HFFc6 (cell line): ENCODE results near the gene RHEB. TPM values are rescaled to one million over a fixed set of nuclear protein-coding genes. Genes with fewer than 3 reads are reported as not detected.

ENCODE experiments used
- DNase-seq: peaks from one replicate; pipeline ENCODE4 v3.0.0-alpha.2; 2018
- H3K27ac Mint-ChIP-seq: 2 replicates; pipeline ENCODE4 v1.8.0; 2020; ENCODE audit warnings: mild to moderate bottlenecking, mixed read lengths
- H3K27me3 Mint-ChIP-seq: 2 replicates; pipeline ENCODE4 v1.8.0; 2021; ENCODE audit warnings: mild to moderate bottlenecking, moderate library complexity, mixed read lengths; ENCODE audit not compliant: insufficient read depth
- H3K36me3 Mint-ChIP-seq: 2 replicates; pipeline ENCODE4 v1.8.0; 2021; ENCODE audit warnings: low read depth, mixed read lengths
- H3K4me1 Mint-ChIP-seq: 2 replicates; pipeline ENCODE4 v1.8.0; 2020; ENCODE audit warnings: low read depth, mixed read lengths
- H3K4me3 Mint-ChIP-seq: 2 replicates; pipeline ENCODE4 v1.8.0; 2020; ENCODE audit warnings: mild to moderate bottlenecking, moderate library complexity, mixed read lengths
- H3K9me3 Mint-ChIP-seq: 2 replicates; pipeline ENCODE4 v1.8.0; 2020; ENCODE audit warnings: mild to moderate bottlenecking, mixed read lengths
- total RNA-seq, 6 experiments: library from RNA; stranded (reverse); fragmentation: NEBNext Ultra II Directional; extraction: Animal tissue kit (Norgen Biotek cat#: 25700); gene quantifications; 2 replicates in 1 of 6; 3 replicates in 5 of 6; pipeline ENCODE4 v1.2.3, GENCODE V29; 2021
- TF ChIP-seq, protein P1 (sequence below): fragments of 200-600 bp; sonication (generic); IDR thresholded peaks from 2 replicates; pipeline ENCODE4 v1.5.0; 2021; ENCODE audit warnings: antibody characterized with exemption, mild to moderate bottlenecking

The RHEB gene
- total RNA-seq, 6 experiments from 2014 or later: 104 to 122 (median 118) TPM

DNA sequence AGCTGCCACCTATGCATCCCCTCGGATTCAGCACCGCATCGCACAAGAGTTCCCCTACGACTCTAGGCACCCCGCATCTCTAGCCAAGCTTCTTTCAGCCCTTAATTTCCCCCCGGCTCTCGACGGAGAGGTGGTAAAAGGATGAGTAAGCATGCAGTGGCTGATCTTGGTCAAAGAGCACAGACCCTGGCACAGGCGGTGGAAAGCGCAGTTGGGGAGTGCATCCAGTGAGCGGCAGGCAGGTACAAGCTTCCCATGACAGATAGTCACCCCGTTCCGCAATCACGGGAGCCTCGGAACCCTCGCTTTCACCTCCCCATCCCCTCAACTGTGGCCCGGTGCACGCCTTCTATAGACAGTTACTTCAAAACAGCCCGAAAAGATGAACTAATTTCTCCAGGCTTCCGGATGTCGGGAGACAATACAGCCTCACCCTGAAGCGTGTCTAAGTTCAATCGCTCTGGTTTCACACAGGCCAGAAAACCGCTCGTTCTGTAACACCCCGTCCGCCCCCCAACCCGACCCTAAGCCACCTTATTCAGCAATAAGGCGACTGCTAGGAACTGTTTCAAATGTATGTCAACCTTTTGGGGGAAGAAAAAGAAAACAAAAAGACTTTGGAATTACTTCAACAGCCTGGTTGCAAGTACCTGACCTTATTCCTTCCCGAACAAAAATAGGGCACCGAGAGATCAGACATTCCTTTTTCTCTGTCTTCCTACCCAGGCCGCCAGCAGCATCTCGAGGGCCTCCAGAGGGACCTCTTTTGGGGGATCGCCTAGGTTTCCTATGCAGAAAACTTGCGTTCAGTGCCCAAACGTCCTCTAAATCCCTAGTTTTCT lies 1.4 kb downstream of the RHEB start:
- no peaks in the 10 kb centered on the region for H3K9me3 Mint-ChIP-seq
- H3K4me3 Mint-ChIP-seq: peak overlapping the region; percentile 99
- peaks cover 51% of the 10 kb centered on the region for H3K4me1 Mint-ChIP-seq
- peaks cover 26% of the 10 kb centered on the region for H3K36me3 Mint-ChIP-seq
- TF ChIP-seq, protein P1, sequence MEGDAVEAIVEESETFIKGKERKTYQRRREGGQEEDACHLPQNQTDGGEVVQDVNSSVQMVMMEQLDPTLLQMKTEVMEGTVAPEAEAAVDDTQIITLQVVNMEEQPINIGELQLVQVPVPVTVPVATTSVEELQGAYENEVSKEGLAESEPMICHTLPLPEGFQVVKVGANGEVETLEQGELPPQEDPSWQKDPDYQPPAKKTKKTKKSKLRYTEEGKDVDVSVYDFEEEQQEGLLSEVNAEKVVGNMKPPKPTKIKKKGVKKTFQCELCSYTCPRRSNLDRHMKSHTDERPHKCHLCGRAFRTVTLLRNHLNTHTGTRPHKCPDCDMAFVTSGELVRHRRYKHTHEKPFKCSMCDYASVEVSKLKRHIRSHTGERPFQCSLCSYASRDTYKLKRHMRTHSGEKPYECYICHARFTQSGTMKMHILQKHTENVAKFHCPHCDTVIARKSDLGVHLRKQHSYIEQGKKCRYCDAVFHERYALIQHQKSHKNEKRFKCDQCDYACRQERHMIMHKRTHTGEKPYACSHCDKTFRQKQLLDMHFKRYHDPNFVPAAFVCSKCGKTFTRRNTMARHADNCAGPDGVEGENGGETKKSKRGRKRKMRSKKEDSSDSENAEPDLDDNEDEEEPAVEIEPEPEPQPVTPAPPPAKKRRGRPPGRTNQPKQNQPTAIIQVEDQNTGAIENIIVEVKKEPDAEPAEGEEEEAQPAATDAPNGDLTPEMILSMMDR: no peak
- peak overlapping the region; percentile 94 for H3K27ac Mint-ChIP-seq
- DNase-seq: peak; percentile 41
- no peaks in the 10 kb centered on the region; the same call in 1 of the 2 replicates for H3K27me3 Mint-ChIP-seq

DNA sequence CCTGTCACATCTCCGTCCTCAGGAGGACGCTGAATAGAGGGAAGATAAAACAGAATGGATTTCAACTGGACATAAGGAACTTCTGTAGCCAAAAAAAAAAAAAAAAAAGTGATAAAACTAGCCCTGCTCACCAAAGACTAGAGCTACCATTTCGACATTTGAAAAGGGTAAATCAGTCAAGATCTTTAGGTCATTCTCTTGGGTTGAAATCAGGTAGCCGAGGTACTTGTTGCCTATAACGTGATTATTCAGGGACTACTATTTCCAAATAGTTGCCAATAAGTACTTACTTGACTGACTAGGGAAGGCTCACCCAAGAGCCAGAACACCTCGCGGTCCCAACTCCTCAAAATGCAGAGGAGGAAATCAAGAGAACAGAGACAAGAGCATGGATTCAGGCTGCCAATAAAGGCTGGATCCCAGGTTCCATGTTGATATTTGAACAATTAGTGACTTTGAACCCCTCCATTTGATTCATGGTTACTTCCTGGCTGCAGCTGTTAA lies 2.0 kb downstream of the RHEB start:
- Mint-ChIP-seq H3K27me3 (no peaks in the 10 kb centered on the region; the same call in 1 of the 2 replicates), H3K4me3 (peak overlapping the region; percentile 99), H3K36me3 (peaks cover 30% of the 10 kb centered on the region), H3K4me1 (peaks cover 58% of the 10 kb centered on the region), H3K27ac (peak overlapping the region; percentile 94), H3K9me3 (no peaks in the 10 kb centered on the region)
- TF ChIP-seq, protein P1: no peak
- no peak for DNase-seq

DNA sequence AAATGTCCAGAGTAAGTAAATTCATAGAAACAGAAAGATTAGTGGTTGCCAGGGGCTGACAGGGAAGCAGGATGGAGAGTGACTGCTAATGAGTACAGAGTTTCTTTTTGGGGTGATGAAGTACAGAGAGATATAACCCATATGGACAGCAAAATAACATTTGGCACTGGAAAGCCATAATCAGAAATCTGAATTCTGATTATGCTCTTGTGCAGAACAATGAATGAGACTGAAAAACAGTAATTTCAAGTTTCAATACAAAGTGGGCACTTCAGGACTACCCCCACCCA lies 4.5 kb downstream of the RHEB start:
- H3K36me3 Mint-ChIP-seq: peaks cover 30% of the 10 kb centered on the region
- no peak for DNase-seq
- TF ChIP-seq, protein P1: no peak
- no peaks in the 10 kb centered on the region; the same call in 1 of the 2 replicates for H3K27me3 Mint-ChIP-seq
- H3K4me3 Mint-ChIP-seq: no peak overlapping the region
- H3K9me3 Mint-ChIP-seq: no peaks in the 10 kb centered on the region
- H3K27ac Mint-ChIP-seq: no peak overlapping the region
- peaks cover 64% of the 10 kb centered on the region for H3K4me1 Mint-ChIP-seq

DNA sequence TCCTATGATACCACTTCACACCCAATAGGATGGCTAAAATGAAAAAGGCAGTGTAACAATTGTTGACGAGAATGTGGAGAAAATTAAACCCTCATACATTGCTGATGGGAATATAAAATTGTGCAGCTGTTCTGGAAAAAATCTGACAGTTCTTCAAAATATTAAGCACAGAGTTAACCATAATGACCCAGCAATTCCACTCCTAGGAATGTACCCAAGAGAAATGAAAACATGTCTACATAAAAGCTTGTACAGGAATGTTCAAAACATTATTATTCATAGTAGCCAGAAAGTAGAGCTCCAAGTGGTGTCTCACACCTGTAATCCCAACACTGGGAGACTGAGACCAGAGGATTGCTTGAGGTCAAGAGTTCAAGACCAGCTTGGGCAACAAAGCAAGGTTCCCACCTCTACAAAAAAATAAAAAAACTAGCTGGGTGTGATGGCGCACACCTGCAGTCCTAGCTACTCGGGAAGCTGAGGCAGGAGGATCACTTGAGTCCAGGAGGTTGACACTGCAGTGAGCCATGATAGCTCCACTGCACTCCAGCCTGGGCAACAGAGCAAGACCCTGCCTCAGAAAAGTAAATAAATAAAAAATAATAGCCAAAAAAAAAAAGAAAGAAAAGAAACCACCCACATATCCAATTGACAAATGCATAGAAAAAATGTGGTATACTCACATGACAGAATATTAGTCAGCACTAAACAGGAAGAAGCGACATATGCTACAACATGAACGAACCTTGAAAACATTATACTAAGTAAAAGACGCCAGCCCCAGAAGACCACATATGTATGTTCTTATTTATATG lies 5.0 kb downstream of the RHEB start:
- peaks cover 70% of the 10 kb centered on the region for H3K4me1 Mint-ChIP-seq
- peak overlapping the region; percentile 20; the same call in 1 of the 2 replicates for H3K27ac Mint-ChIP-seq
- no peak overlapping the region for H3K4me3 Mint-ChIP-seq
- peaks cover 30% of the 10 kb centered on the region for H3K36me3 Mint-ChIP-seq
- H3K27me3 Mint-ChIP-seq: no peaks in the 10 kb centered on the region; the same call in 1 of the 2 replicates
- no peaks in the 10 kb centered on the region for H3K9me3 Mint-ChIP-seq
- TF ChIP-seq, protein P1: no peak
- DNase-seq: no peak

DNA sequence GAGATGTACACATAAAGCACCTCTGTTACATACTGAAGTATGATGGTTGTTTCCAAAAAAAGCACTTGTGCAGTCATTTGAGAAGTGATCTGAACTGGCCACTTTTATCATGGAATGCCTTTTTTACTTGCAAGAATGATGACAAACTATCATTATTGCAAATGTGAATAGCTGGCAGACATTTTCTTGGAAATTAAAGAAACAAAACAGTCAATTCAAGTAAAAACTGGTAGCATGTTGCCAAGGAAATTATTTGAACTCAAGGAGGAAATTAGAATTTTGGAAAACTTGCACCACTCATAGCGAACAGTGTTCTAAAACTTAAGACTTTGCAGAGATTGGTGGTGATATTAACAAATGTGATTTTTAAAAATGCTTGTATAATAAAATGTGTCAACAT lies 6.6 kb downstream of the RHEB start:
- no peak overlapping the region for H3K4me3 Mint-ChIP-seq
- H3K36me3 Mint-ChIP-seq: peaks cover 24% of the 10 kb centered on the region
- no peaks in the 10 kb centered on the region for H3K9me3 Mint-ChIP-seq
- TF ChIP-seq, protein P1: no peak
- peaks cover 74% of the 10 kb centered on the region for H3K4me1 Mint-ChIP-seq
- no peaks in the 10 kb centered on the region; the same call in 1 of the 2 replicates for H3K27me3 Mint-ChIP-seq
- DNase-seq: no peak
- no peak overlapping the region for H3K27ac Mint-ChIP-seq
